ENCODE data around the gene HTT-AS.

DNA sequence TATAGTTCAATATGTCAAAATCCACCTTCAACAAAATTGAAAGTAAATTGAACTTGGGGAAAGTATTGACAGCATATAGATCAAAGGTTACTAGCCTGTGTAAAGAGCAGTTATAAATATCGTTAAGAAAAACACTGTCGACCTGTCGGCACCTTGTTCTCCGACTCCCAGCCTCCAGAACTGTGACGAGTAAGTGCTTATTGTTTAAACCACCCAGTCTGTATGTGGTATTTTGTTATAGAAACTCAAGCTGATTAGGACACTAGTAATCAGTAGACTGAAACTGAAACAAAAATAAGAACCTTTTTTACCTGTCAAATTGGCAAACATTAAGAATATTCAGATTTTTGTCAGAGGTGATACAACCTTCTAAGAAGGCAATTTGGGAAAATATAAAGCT, 17.1 kb upstream of the HTT-AS start:
- TF ChIP-seq, protein P1, sequence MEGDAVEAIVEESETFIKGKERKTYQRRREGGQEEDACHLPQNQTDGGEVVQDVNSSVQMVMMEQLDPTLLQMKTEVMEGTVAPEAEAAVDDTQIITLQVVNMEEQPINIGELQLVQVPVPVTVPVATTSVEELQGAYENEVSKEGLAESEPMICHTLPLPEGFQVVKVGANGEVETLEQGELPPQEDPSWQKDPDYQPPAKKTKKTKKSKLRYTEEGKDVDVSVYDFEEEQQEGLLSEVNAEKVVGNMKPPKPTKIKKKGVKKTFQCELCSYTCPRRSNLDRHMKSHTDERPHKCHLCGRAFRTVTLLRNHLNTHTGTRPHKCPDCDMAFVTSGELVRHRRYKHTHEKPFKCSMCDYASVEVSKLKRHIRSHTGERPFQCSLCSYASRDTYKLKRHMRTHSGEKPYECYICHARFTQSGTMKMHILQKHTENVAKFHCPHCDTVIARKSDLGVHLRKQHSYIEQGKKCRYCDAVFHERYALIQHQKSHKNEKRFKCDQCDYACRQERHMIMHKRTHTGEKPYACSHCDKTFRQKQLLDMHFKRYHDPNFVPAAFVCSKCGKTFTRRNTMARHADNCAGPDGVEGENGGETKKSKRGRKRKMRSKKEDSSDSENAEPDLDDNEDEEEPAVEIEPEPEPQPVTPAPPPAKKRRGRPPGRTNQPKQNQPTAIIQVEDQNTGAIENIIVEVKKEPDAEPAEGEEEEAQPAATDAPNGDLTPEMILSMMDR (IDR thresholded peaks at IDR 0.05; ENCODE audit: poor library complexity) = no peak
- TF ChIP-seq EZH2 (IDR thresholded peaks at IDR 0.05; ENCODE audit: borderline replicate concordance) = no peak

Data from hepatocyte (in vitro differentiated cells).